ENCODE results near the gene TSHZ2. TPM values are rescaled to one million over a fixed set of nuclear protein-coding genes. Genes with fewer than 3 reads are reported as not detected.

The TSHZ2 gene
- total RNA-seq, 1 donor from 2014 or later, result 5.2 TPM

DNA sequence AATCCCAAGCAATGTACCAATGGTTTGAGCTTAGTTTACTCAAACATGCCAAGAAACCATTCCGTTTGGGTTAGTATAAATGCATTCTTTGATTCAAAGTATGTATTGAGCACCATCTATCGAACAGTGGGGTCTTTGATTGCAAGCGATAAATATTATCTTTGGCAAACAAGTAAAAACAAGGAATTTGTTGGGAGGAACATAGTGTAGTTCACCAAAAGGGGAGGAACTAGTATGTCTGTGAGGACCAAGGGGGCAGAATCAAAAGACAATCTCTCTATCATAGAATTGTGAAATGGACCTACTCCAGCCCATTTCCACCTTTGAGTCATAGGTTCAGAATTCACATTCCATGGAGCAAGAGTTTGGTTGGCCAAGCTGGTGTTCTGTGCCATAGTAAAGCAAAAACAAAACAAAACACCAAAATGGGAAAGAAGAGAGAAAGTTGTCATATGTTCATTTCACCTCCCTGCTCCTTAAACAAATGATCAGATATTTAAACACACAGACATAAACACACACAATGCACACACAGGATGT, 266.0 kb downstream of the TSHZ2 start:
- Histone ChIP-seq H3K4me3 (no peak overlapping the region), H3K36me3 (no peaks in the 10 kb centered on the region), H3K4me1 (no peaks in the 10 kb centered on the region), H3K9me3 (no peaks in the 10 kb centered on the region), H3K27me3 (no peaks in the 10 kb centered on the region), H3K27ac (no peak overlapping the region)
- intact Hi-C loops (cut with DNase I), result no loop called here
- TF ChIP-seq CTCF (IDR thresholded peaks at IDR 0.05), result no peak
- DNase-seq (no peak), ATAC-seq (no peak)

DNA sequence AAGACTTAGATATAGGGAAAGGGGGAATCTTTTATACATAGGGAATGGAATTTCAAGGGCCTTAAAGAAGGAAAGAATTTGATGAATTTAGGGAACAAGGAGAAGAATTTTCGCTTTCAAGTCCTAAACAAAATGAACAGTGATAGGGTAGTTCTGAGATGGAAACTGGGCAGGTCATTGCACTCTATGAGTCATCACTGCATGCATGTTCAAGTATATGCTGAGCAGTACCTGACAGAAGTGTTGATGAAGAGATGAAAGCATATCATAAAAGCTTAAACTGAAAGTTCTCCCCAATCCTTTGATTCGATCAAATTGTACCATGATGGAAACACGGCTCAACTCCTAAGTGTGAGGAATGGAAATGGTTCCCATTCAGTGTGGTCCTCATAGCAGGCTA, 271.0 kb downstream of the TSHZ2 start:
- H3K27me3 ChIP-seq, result no peaks in the 10 kb centered on the region
- intact Hi-C loops (cut with DNase I), result no loop called here
- H3K9me3 ChIP-seq, result no peaks in the 10 kb centered on the region
- no peaks in the 10 kb centered on the region for H3K4me1 ChIP-seq
- no peak for DNase-seq
- no peak for ATAC-seq
- no peak overlapping the region for H3K27ac ChIP-seq
- no peak overlapping the region for H3K4me3 ChIP-seq
- no peaks in the 10 kb centered on the region for H3K36me3 ChIP-seq
- no peak for TF ChIP-seq CTCF (IDR thresholded peaks at IDR 0.05)

DNA sequence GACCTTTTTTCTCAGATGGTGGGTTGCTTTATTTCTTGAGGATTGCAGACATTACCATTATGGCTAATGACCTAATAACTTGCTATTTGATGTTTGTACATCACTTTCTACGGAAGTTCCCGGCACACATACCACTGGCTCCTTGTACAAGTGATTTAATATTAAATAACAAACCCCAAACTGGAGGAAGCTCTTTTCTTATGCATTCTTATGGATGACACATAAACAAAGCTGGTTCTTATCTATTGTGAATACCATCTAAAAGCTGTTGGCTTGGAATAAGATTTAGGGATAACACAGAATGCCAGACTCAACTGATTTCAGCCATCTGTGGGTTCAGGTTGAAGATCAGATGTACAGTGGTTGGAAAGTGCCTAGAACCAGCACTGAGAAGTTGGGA, 272.6 kb downstream of the TSHZ2 start:
- intact Hi-C loops (cut with DNase I), result no loop called here
- no peaks in the 10 kb centered on the region for H3K9me3 ChIP-seq
- H3K36me3 ChIP-seq, result no peaks in the 10 kb centered on the region
- H3K4me1 ChIP-seq, result no peaks in the 10 kb centered on the region
- H3K27ac ChIP-seq, result no peak overlapping the region
- ATAC-seq, result no peak
- H3K27me3 ChIP-seq, result no peaks in the 10 kb centered on the region
- no peak overlapping the region for H3K4me3 ChIP-seq
- no peak for TF ChIP-seq CTCF (IDR thresholded peaks at IDR 0.05)
- no peak for DNase-seq

GRCh38 chr20:53245574-53245973, 273.4 kb downstream of the TSHZ2 start:
- Histone ChIP-seq H3K9me3 (no peaks in the 10 kb centered on the region), H3K4me3 (no peak overlapping the region), H3K36me3 (no peaks in the 10 kb centered on the region), H3K4me1 (no peaks in the 10 kb centered on the region), H3K27me3 (no peaks in the 10 kb centered on the region), H3K27ac (no peak overlapping the region)
- ATAC-seq (no peak), DNase-seq (no peak)
- no peak for TF ChIP-seq CTCF (IDR thresholded peaks at IDR 0.05)
- intact Hi-C loops (cut with DNase I), result no loop called here

DNA sequence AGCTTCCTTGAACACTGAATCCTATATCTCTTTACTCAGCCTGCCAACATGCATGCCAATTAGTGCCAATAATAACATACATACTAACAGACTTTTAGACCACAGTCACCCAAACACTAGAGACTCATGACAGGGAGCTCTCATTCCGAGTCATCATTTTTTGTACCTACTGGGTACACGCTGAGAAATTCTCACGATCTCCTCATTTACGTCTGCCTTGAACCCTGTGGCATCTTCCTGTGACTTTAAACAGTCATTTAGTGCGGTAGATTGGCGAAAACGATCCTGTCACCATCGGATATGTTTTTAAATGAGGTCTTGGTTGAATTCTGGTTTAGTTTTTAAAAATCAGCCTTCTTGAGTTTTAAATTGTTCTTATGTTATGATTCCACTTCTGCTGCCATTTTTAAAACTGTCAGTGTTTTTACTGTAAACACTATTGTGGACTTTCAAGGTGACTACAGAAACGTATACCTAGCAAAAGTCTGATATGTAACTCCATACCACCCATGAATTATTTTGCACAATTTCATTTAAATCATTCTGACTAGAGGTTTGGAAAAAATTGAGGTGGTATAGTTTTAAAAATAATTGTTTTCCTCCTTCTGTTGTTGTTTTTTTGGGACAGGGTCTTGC, 275.4 kb downstream of the TSHZ2 start:
- Histone ChIP-seq H3K27ac (no peak overlapping the region), H3K4me1 (no peaks in the 10 kb centered on the region), H3K36me3 (no peaks in the 10 kb centered on the region), H3K27me3 (no peaks in the 10 kb centered on the region), H3K9me3 (no peaks in the 10 kb centered on the region), H3K4me3 (no peak overlapping the region)
- no peak for TF ChIP-seq CTCF (IDR thresholded peaks at IDR 0.05)
- ATAC-seq, result no peak
- intact Hi-C loops (cut with DNase I), result no loop called here
- no peak for DNase-seq

- intact Hi-C loops (cut with DNase I), result no loop called here
- DNase-seq (no peak), ATAC-seq (no peak)
- no peak overlapping the region for H3K4me3 ChIP-seq
- no peak for TF ChIP-seq CTCF (IDR thresholded peaks at IDR 0.05)
- H3K9me3 ChIP-seq, result no peaks in the 10 kb centered on the region
- no peaks in the 10 kb centered on the region for H3K36me3 ChIP-seq
- H3K4me1 ChIP-seq, result no peaks in the 10 kb centered on the region
- no peak overlapping the region for H3K27ac ChIP-seq
- no peaks in the 10 kb centered on the region for H3K27me3 ChIP-seq
Observed at GRCh38 chr20:53250456-53250855, 278.3 kb downstream of the TSHZ2 start.

Measured in upper lobe of right lung (tissue), 1 donor.